GM12874 (cell line): ENCODE data around the gene CD37.

ENCODE experiments used
- CTCF ChIP-seq: IDR thresholded peaks from 2 replicates; pipeline ENCODE4 v1.5.1; 2011; ENCODE audit warnings: low read depth, mild to moderate bottlenecking, control low read depth, low read length, moderate library complexity; ENCODE audit not compliant: insufficient read depth

Gene CD37

GRCh38 chr19:49374665-49375434, 39.6 kb downstream of the CD37 start:
- TF ChIP-seq CTCF, result no peak

- no peak for TF ChIP-seq CTCF
Observed at GRCh38 chr19:49378512-49378911, 43.3 kb downstream of the CD37 start.

GRCh38 chr19:49380391-49380790, 45.2 kb downstream of the CD37 start:
- TF ChIP-seq CTCF, result no peak

- no peak for TF ChIP-seq CTCF
Observed at GRCh38 chr19:49382639-49383038, 47.4 kb downstream of the CD37 start.

GRCh38 chr19:49383599-49383998, 48.4 kb downstream of the CD37 start:
- no peak for TF ChIP-seq CTCF

GRCh38 chr19:49387936-49388372, 52.7 kb downstream of the CD37 start, which contains the start of gene KASH5:
Gene KASH5, plus strand, starts transcription at chr19:49388249. Its CDS starts 2,635 bp downstream, at chr19:49390884.
- no peak for TF ChIP-seq CTCF

- no peak for TF ChIP-seq CTCF
Observed at GRCh38 chr19:49389406-49389805, 54.2 kb downstream of the CD37 start.
